H9 (cell line): ENCODE measurements around the gene KRTAP5-1. TPM values are rescaled to one million over a fixed set of nuclear protein-coding genes. Genes with fewer than 3 reads are reported as not detected.

ENCODE experiments used
- DNase-seq: peaks from one replicate; pipeline ENCODE4 v3.0.0-alpha.2; 2017
- H2AFZ ChIP-seq: one replicate; pipeline ENCODE4 v1.6.1; 2013; ENCODE audit warnings: mild to moderate bottlenecking, low read length, control low read depth, moderate library complexity
- H2AK5ac ChIP-seq: 2 replicates; pipeline ENCODE4 v1.6.1; 2013; ENCODE audit warnings: low read length, control low read depth, mixed read lengths; ENCODE audit not compliant: insufficient read length
- H2BK120ac ChIP-seq: one replicate; pipeline ENCODE4 v1.6.1; 2013; ENCODE audit warnings: low read depth, mild to moderate bottlenecking, low read length, control low read depth, inconsistent platforms; ENCODE audit not compliant: poor library complexity, severe bottlenecking
- H2BK12ac ChIP-seq: 2 replicates; pipeline ENCODE4 v1.6.1; 2013; ENCODE audit warnings: low read length, control low read depth, mixed read lengths, low read depth; ENCODE audit not compliant: insufficient read length
- H2BK15ac ChIP-seq: 2 replicates; pipeline ENCODE4 v1.6.1; 2013; ENCODE audit warnings: low read depth, low read length, control low read depth
- H2BK20ac ChIP-seq: one replicate; pipeline ENCODE4 v1.6.1; 2013; ENCODE audit warnings: low read depth, mild to moderate bottlenecking, low read length, control low read depth, inconsistent platforms; ENCODE audit not compliant: poor library complexity, severe bottlenecking
- H2BK5ac ChIP-seq: 2 replicates; pipeline ENCODE4 v1.6.1; 2013; ENCODE audit warnings: low read length, control low read depth, mixed read lengths; ENCODE audit not compliant: insufficient read length
- H3K14ac ChIP-seq: 2 replicates; pipeline ENCODE4 v1.6.1; 2013; ENCODE audit warnings: low read length, control low read depth; ENCODE audit not compliant: insufficient read depth
- H3K18ac ChIP-seq: 2 replicates; pipeline ENCODE4 v1.6.1; 2013; ENCODE audit warnings: low read depth, mild to moderate bottlenecking, mixed read lengths, low read length, control low read depth; ENCODE audit not compliant: insufficient read length
- H3K23ac ChIP-seq: 2 replicates; pipeline ENCODE4 v1.6.1; 2013; ENCODE audit warnings: low read length, control low read depth, mixed read lengths, low read depth; ENCODE audit not compliant: insufficient read length
- H3K23me2 ChIP-seq: 2 replicates; pipeline ENCODE4 v1.6.1; 2013; ENCODE audit warnings: low read depth, mild to moderate bottlenecking, mixed read lengths, low read length, control low read depth; ENCODE audit not compliant: insufficient read length, poor library complexity, severe bottlenecking
- H3K27ac ChIP-seq: 2 replicates; pipeline ENCODE4 v1.5.1; 2013; ENCODE audit warnings: low read length, control low read depth, mixed read lengths, low read depth; ENCODE audit not compliant: insufficient read length
- H3K27me3 ChIP-seq: 2 replicates; pipeline ENCODE4 v1.6.1; 2013; ENCODE audit warnings: low read length, control low read depth, inconsistent platforms; ENCODE audit not compliant: insufficient read depth
- H3K4ac ChIP-seq: 2 replicates; pipeline ENCODE4 v1.6.1; 2013; ENCODE audit warnings: low read depth, mild to moderate bottlenecking, control low read depth, inconsistent platforms, low read length, moderate library complexity
- H3K4me1 ChIP-seq: 2 replicates; pipeline ENCODE4 v1.6.1; 2013; ENCODE audit warnings: low read length, control low read depth, inconsistent platforms; ENCODE audit not compliant: insufficient read depth
- H3K4me2 ChIP-seq: 2 replicates; pipeline ENCODE4 v1.6.1; 2013; ENCODE audit warnings: low read length, control low read depth, mixed read lengths; ENCODE audit not compliant: insufficient read length, insufficient read depth
- H3K56ac ChIP-seq: 2 replicates; pipeline ENCODE4 v1.6.1; 2013; ENCODE audit warnings: low read depth, mild to moderate bottlenecking, mixed read lengths, low read length, control low read depth; ENCODE audit not compliant: insufficient read length
- H3K79me1 ChIP-seq: 2 replicates; pipeline ENCODE4 v1.6.1; 2013; ENCODE audit warnings: low read depth, mild to moderate bottlenecking, moderate library complexity, low read length, control low read depth, inconsistent platforms; ENCODE audit not compliant: insufficient read depth, poor library complexity, severe bottlenecking
- H3K79me2 ChIP-seq: 2 replicates; pipeline ENCODE4 v1.6.1; 2013; ENCODE audit warnings: low read length, control low read depth, inconsistent platforms; ENCODE audit not compliant: insufficient read depth
- H3K9ac ChIP-seq: 2 replicates; pipeline ENCODE4 v1.6.1; 2013; ENCODE audit warnings: low read length, control low read depth, mixed read lengths; ENCODE audit not compliant: insufficient read length; ENCODE audit errors: extremely low read depth
- H3K9me3 ChIP-seq: one replicate; pipeline ENCODE4 v1.6.1; 2013; ENCODE audit warnings: low read depth, low read length, inconsistent platforms; ENCODE audit not compliant: control insufficient read depth
- H3T11ph ChIP-seq: one replicate; pipeline ENCODE4 v1.6.1; 2013; ENCODE audit warnings: mild to moderate bottlenecking, low read length, control low read depth, inconsistent platforms
- H4K20me1 ChIP-seq: one replicate; pipeline ENCODE4 v1.6.1; 2013; ENCODE audit not compliant: control insufficient read depth, insufficient read length, insufficient read depth
- H4K5ac ChIP-seq: 2 replicates; pipeline ENCODE4 v1.6.1; 2013; ENCODE audit warnings: low read depth, mild to moderate bottlenecking, mixed read lengths, low read length, control low read depth; ENCODE audit not compliant: insufficient read length
- H4K8ac ChIP-seq: replicated peaks from 2 replicates; pipeline ENCODE4 v1.6.1; 2013; ENCODE audit warnings: low read length, control low read depth, mixed read lengths, low read depth; ENCODE audit not compliant: insufficient read length
- H4K91ac ChIP-seq: 2 replicates; pipeline ENCODE4 v1.6.1; 2013; ENCODE audit warnings: low read depth, mild to moderate bottlenecking, moderate library complexity, mixed read lengths, low read length, control low read depth; ENCODE audit not compliant: insufficient read length
- H3K27ac Mint-ChIP-seq, 3 experiments: 2 replicates in 2 of 3; 3 replicates in 1 of 3; pipeline ENCODE4 v1.8.0; 2020 to 2021; ENCODE audit warnings: mixed read lengths in 3 of 3, mild to moderate bottlenecking in 1 of 3, moderate library complexity in 1 of 3
- H3K27me3 Mint-ChIP-seq: 2 replicates; pipeline ENCODE4 v1.8.0; 2021; ENCODE audit warnings: low read depth, mild to moderate bottlenecking, moderate library complexity, mixed read lengths
- H3K36me3 Mint-ChIP-seq, 3 experiments: 2 replicates in 2 of 3; 3 replicates in 1 of 3; pipeline ENCODE4 v1.8.0; 2020 to 2021; ENCODE audit warnings: low read depth in 3 of 3, mixed read lengths in 3 of 3; ENCODE audit not compliant: insufficient read depth in 1 of 3
- H3K4me1 Mint-ChIP-seq, 2 experiments: 2 replicates each; pipeline ENCODE4 v1.8.0; 2020; ENCODE audit warnings: mixed read lengths in 2 of 2
- H3K4me3 Mint-ChIP-seq, 2 experiments: 2 replicates in 1 of 2; 3 replicates in 1 of 2; pipeline ENCODE4 v1.8.0; 2020 to 2021; ENCODE audit warnings: mild to moderate bottlenecking in 2 of 2, mixed read lengths in 2 of 2, moderate library complexity in 1 of 2
- H3K9me3 Mint-ChIP-seq, 2 experiments: 2 replicates in 1 of 2; 3 replicates in 1 of 2; pipeline ENCODE4 v1.8.0; 2020; ENCODE audit warnings: mild to moderate bottlenecking in 2 of 2, mixed read lengths in 2 of 2, moderate library complexity in 1 of 2
- WGBS: extraction: QIAGEN DNeasy Blood & Tissue Kit; methylation state at CpG from one replicate; pipeline ENCODE4 v1.1.7; 2013; ENCODE audit warnings: missing lambda C conversion rate, low lambda C conversion rate, mixed read lengths; ENCODE audit not compliant: insufficient read length; ENCODE audit errors: extremely low coverage; 5-methylcytosine and 5-hydroxymethylcytosine counted together
- total RNA-seq: library from RNA; stranded (reverse); gene quantifications from 2 replicates; pipeline ENCODE4 v1.2.1, GENCODE V29; 2021
- TF ChIP-seq, protein P1 (sequence below): fragments of 200-600 bp; sonication (generic); conservative IDR thresholded peaks from 3 replicates; pipeline ENCODE4 v1.8.0; 2021; ENCODE audit warnings: antibody characterized with exemption, mild to moderate bottlenecking

The KRTAP5-1 gene
- total RNA-seq, 1 experiment from 2014 or later: not detected

DNA sequence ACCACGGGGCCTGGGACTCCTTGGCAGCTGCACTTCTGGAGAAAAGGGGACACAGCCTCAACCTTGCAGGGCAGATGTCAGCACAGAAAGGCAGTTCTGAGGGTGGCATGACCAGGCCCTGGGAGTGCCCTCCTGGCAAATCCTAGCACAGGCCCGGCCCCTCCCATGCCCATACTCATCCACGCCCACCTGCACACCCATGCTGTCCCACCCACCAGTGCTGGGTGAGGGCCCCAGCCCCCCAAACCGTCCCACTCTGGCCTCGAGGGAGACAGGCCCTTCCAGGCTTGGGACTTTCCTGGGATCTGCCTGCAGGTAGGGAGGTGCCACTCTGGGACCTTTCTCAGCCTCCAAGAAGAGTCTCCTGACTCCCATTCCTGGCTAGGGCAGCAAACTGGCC, 23.1 kb downstream of the KRTAP5-1 start:
- peaks cover 24% of the 10 kb centered on the region for H3K27me3 Mint-ChIP-seq
- no CpG with 5 or more reads among the region's 5 CpGs for WGBS

More for the DNA sequence above, 23.1 kb downstream of the KRTAP5-1 start:
- H2BK120ac ChIP-seq: no peak overlapping the region
- no peak overlapping the region for H4K5ac ChIP-seq
- no peak overlapping the region for H2BK12ac ChIP-seq
- TF ChIP-seq, protein P1, sequence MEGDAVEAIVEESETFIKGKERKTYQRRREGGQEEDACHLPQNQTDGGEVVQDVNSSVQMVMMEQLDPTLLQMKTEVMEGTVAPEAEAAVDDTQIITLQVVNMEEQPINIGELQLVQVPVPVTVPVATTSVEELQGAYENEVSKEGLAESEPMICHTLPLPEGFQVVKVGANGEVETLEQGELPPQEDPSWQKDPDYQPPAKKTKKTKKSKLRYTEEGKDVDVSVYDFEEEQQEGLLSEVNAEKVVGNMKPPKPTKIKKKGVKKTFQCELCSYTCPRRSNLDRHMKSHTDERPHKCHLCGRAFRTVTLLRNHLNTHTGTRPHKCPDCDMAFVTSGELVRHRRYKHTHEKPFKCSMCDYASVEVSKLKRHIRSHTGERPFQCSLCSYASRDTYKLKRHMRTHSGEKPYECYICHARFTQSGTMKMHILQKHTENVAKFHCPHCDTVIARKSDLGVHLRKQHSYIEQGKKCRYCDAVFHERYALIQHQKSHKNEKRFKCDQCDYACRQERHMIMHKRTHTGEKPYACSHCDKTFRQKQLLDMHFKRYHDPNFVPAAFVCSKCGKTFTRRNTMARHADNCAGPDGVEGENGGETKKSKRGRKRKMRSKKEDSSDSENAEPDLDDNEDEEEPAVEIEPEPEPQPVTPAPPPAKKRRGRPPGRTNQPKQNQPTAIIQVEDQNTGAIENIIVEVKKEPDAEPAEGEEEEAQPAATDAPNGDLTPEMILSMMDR: no peak
- H3K18ac ChIP-seq: no peak overlapping the region
- no peak overlapping the region for H3K4ac ChIP-seq
- no peak overlapping the region for H3T11ph ChIP-seq
- H3K27me3 ChIP-seq: peaks cover 4% of the 10 kb centered on the region; the same call in 1 of the 2 replicates
- H3K23ac ChIP-seq: no peak overlapping the region
- no peaks in the 10 kb centered on the region for H3K79me1 ChIP-seq
- no peaks in the 10 kb centered on the region for H3K23me2 ChIP-seq
- no peak overlapping the region for H3K27ac ChIP-seq
- H3K79me2 ChIP-seq: no peaks in the 10 kb centered on the region
- H3K9me3 Mint-ChIP-seq: no peaks in the 10 kb centered on the region
- no peak overlapping the region for H2BK20ac ChIP-seq
- no peak overlapping the region for H3K4me2 ChIP-seq
- H4K91ac ChIP-seq: no peak overlapping the region
- H3K56ac ChIP-seq: no peak overlapping the region
- no peak overlapping the region for H3K14ac ChIP-seq
- peaks cover 0 to 1% (median 0%) of the 10 kb centered on the region in 3 experiments; a peak in 1 of 7 replicates for H3K36me3 Mint-ChIP-seq
- no peak overlapping the region for H3K27ac Mint-ChIP-seq
- peaks cover 14 to 35% of the 10 kb centered on the region in 2 experiments for H3K4me1 Mint-ChIP-seq
- no peak overlapping the region for H2AK5ac ChIP-seq
- no peak overlapping the region for H3K4me3 Mint-ChIP-seq
- H2BK5ac ChIP-seq: no peak overlapping the region
- H3K9me3 ChIP-seq: no peaks in the 10 kb centered on the region
- no peak overlapping the region for H2AFZ ChIP-seq
- DNase-seq: no peak
- H4K8ac ChIP-seq: no peak overlapping the region
- no peak overlapping the region for H2BK15ac ChIP-seq
- H4K20me1 ChIP-seq: no peaks in the 10 kb centered on the region
- no peak overlapping the region for H3K9ac ChIP-seq
- H3K4me1 ChIP-seq: no peaks in the 10 kb centered on the region; the same call in 1 of the 2 replicates
